ENCODE measurements around the gene TMEM232. TPM values are rescaled to one million over a fixed set of nuclear protein-coding genes. Genes with fewer than 3 reads are reported as not detected.

The TMEM232 gene
- total and polyA plus RNA-seq, 2 of the 4 experiments (the other 2 are of a cell fraction): 0.17 to 0.36 TPM

DNA sequence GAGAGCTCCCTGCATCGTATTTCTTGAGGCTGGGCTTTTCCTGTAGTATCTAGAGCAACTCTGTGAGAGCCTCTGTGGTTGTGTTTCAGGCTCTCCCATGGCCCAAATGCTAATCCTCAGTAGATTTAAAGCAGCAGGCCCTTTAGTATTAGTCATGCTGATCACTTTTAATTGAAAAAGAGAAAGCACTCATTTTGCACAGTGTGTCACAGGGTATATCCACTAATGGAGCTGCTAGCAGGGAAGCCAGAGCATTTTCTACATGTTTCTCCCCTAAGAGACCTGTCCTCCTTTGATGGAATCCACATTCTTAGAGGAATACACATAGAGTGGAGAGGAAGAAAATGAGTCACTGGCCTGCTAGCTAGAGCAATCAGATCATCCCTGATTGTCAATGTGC lies 348.5 kb downstream of the TMEM232 start:
- Histone ChIP-seq H4K20me1 (ENCODE audit: insufficient read depth, low read length) (no peaks in the 10 kb centered on the region), H4K91ac (ENCODE audit: insufficient read depth, low read depth, low read length) (no peak overlapping the region; the same call in 1 of the 2 replicates), H2AFZ (replicated peaks; ENCODE audit: low read length, poor library complexity) (no peak overlapping the region), H3K27me3 (ENCODE audit: control insufficient read depth, insufficient read depth, low read length) (no peaks in the 10 kb centered on the region), H3K4me3 (ENCODE audit: insufficient read depth, low read depth, low read length) (no peak overlapping the region), H4K8ac (ENCODE audit: low read depth in 2 of 2, low read length in 2 of 2) (peak overlapping the region in 1 of 2 experiments; percentile 17; a peak in 1 of 4 replicates), H3K36me3 (ENCODE audit: control insufficient read depth, insufficient read depth, low read length) (no peaks in the 10 kb centered on the region), H4K5ac (ENCODE audit: low read depth, low read length) (peak overlapping the region; percentile 59; the same call in 1 of the 2 replicates), H3K9me1 (ENCODE audit: insufficient read depth, low read length) (no peaks in the 10 kb centered on the region), H3K4me2 (ENCODE audit: low read depth, low read length) (peak overlapping the region; percentile 20; the same call in 1 of the 2 replicates), H2BK20ac (ENCODE audit: low read depth, low read length) (no peak overlapping the region), H3K9me3 (ENCODE audit: control insufficient read depth, insufficient read depth, low read length) (no peaks in the 10 kb centered on the region), H2AK5ac (ENCODE audit: low read depth, low read length) (no peak overlapping the region), H2BK5ac (ENCODE audit: low read depth, low read length, poor library complexity, severe bottlenecking) (peak overlapping the region; percentile 72), H3K18ac (ENCODE audit: low read depth, low read length) (peak overlapping the region; percentile 18; the same call in 1 of the 2 replicates), H3K27ac (ENCODE audit: insufficient read depth, low read length) (no peak overlapping the region), H3K23ac (ENCODE audit: low read depth, low read length) (no peak overlapping the region), H2BK15ac (ENCODE audit: low read depth, low read length) (no peak overlapping the region), H3K79me1 (ENCODE audit: low read depth in 1 of 2, low read length in 2 of 2) (no peaks in the 10 kb centered on the region), H2AK9ac (replicated peaks; ENCODE audit: low read depth, low read length, poor library complexity) (no peak overlapping the region), H3K14ac (replicated peaks; ENCODE audit: low read depth, low read length) (no peak overlapping the region; the same call in 1 of the 2 replicates), H3K9ac (ENCODE audit: low read depth, low read length) (no peak overlapping the region), H2BK120ac (ENCODE audit: low read depth, low read length) (peak overlapping the region; percentile 49), H3K56ac (ENCODE audit: extremely low read depth, insufficient read depth, low read length) (peak overlapping the region; percentile 42; the same call in 1 of the 2 replicates), H3K4ac (ENCODE audit: low read depth, low read length) (peak overlapping the region; percentile 1; the same call in 1 of the 2 replicates), H3K4me1 (ENCODE audit: control insufficient read depth, insufficient read depth, low read length) (no peaks in the 10 kb centered on the region)
- ChIA-PET CTCF (interaction anchor here (0.8 to 1.0 kb wide), 2 partner anchors 9 to 23 kb away, joined by 3 to 4 read pairs; no protein-coding TSS in a partner anchor), POLR2A (ENCODE audit: unreplicated experiment) (no interaction called here)
- intact Hi-C loops (cut with micrococcal nuclease) (no loop called here), in situ Hi-C loops (cut with MboI; ENCODE audit: low sequenced_read_pairs) (no loop called here), dilution Hi-C loops (cut with HindIII; ENCODE audit: low sequenced_read_pairs, unreplicated experiment) (no loop called here)
- TF ChIP-seq MAFK (IDR thresholded peaks at IDR 0.05; ENCODE audit: low read depth, low read length) (no peak), FOS (IDR thresholded peaks at IDR 0.05; ENCODE audit: low read depth, low read length) (no peak), POLR2A (IDR thresholded peaks at IDR 0.05; ENCODE audit: low read depth, low read length) (no peak), RFX5 (IDR thresholded peaks at IDR 0.05; ENCODE audit: low read depth, low read length) (no peak), BHLHE40 (IDR thresholded peaks at IDR 0.05; ENCODE audit: low read depth, low read length) (no peak), MAZ (IDR thresholded peaks at IDR 0.05; ENCODE audit: borderline replicate concordance, low read depth, low read length) (no peak)
- ATAC-seq (ENCODE audit: low read depth) (peak; percentile 66), DNase-seq (peak; percentile 34)
- no CpG with 5 or more reads among the region's 1 CpG for WGBS, 2 experiments (ENCODE audit: extremely low coverage in 2 of 2, insufficient read length in 1 of 2)
- no TSS peak for BruUV-seq (replicated peaks)
